HUES64 (cell line): ENCODE measurements around the gene PLOD2.

Experiments
- H3K27ac ChIP-seq: 2 replicates; pipeline ENCODE4 v1.7.0; 2013; ENCODE audit warnings: low read depth, low read length, inconsistent platforms
- H3K27me3 ChIP-seq: 2 replicates; pipeline ENCODE4 v1.6.1; 2013; ENCODE audit warnings: mild to moderate bottlenecking, low read length; ENCODE audit not compliant: insufficient read depth
- H3K36me3 ChIP-seq: 2 replicates; pipeline ENCODE4 v1.6.1; 2013; ENCODE audit warnings: mild to moderate bottlenecking, low read length; ENCODE audit not compliant: insufficient read depth
- H3K4me1 ChIP-seq: 2 replicates; pipeline ENCODE4 v1.6.1; 2013; ENCODE audit warnings: mild to moderate bottlenecking, low read length, moderate library complexity; ENCODE audit not compliant: insufficient read depth
- H3K4me3 ChIP-seq: 2 replicates; pipeline ENCODE4 v1.5.1; 2013; ENCODE audit warnings: mild to moderate bottlenecking, low read length, moderate library complexity
- H3K9ac ChIP-seq: 2 replicates; pipeline ENCODE4 v1.6.1; 2013; ENCODE audit warnings: mild to moderate bottlenecking, low read depth, low read length
- H3K9me3 ChIP-seq: 2 replicates; pipeline ENCODE4 v1.6.1; 2013; ENCODE audit warnings: low read depth, low read length; ENCODE audit not compliant: insufficient read depth
- WGBS: fragments of 150-250, 120-280 bp; methylation state at CpG from one replicate; pipeline ENCODE4 v1.1.7; 2013; ENCODE audit warnings: missing lambda C conversion rate; 5-methylcytosine and 5-hydroxymethylcytosine counted together

Gene PLOD2

DNA sequence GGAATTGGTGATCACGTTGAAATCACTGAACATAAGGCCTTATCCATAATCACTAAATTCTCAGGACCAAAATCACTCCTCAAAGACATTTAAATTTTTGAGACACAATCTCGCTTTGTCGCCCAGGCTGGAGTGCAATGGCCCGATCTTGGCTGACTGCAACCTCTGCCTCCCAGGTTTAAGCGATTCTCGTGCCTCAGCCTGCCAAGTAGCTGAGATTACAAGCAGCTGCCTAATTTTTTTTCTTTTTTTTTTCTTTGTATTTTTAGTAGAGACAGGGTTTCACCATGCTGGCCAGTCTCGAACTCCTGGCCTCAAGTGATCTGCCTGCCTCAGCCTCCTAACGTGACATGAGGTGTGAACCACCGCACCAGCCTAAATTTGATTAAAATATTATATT, 61.7 kb downstream of the PLOD2 start:
- 94% methylated on average over 8 of the region's 9 CpGs for WGBS
- peaks cover 21% of the 10 kb centered on the region for H3K4me1 ChIP-seq
- no peaks in the 10 kb centered on the region for H3K9me3 ChIP-seq
- no peak overlapping the region for H3K4me3 ChIP-seq
- H3K27me3 ChIP-seq: no peaks in the 10 kb centered on the region
- no peak overlapping the region for H3K9ac ChIP-seq
- H3K27ac ChIP-seq: no peak overlapping the region
- H3K36me3 ChIP-seq: no peaks in the 10 kb centered on the region; the same call in 1 of the 2 replicates

GRCh38 chr3:146093896-146094295, 67.1 kb downstream of the PLOD2 start:
- no peaks in the 10 kb centered on the region for H3K9me3 ChIP-seq
- H3K36me3 ChIP-seq: peaks cover 4% of the 10 kb centered on the region; the same call in 1 of the 2 replicates
- H3K4me3 ChIP-seq: no peak overlapping the region
- no peak overlapping the region for H3K9ac ChIP-seq
- no peak overlapping the region for H3K27ac ChIP-seq
- H3K4me1 ChIP-seq: no peaks in the 10 kb centered on the region
- 86% methylated on average over 2 of the region's 2 CpGs for WGBS
- no peaks in the 10 kb centered on the region for H3K27me3 ChIP-seq

DNA sequence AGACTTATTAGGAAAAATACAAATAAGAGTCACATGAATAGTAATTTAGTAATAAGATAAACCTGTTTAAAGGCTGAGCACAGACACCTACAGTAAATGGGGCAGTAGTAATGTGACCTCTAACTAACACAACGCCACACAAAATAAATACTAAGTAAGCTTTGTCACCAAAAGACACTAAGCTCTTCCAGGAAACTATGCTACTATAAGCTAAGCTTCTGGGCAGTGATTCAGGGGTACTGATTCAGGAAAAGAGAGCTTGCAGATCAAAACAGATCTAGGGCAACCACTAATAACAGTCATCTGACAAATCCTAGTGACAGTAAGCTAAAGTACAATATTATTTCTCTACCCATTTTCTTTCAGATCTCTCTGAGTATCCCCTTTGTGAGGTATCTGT, 68.8 kb downstream of the PLOD2 start:
- WGBS: 92% methylated on average over 1 of the region's 1 CpG
- Histone ChIP-seq H3K36me3 (peaks cover 4% of the 10 kb centered on the region; the same call in 1 of the 2 replicates), H3K9me3 (no peaks in the 10 kb centered on the region), H3K27me3 (no peaks in the 10 kb centered on the region), H3K27ac (no peak overlapping the region), H3K9ac (no peak overlapping the region), H3K4me3 (no peak overlapping the region), H3K4me1 (no peaks in the 10 kb centered on the region)

DNA sequence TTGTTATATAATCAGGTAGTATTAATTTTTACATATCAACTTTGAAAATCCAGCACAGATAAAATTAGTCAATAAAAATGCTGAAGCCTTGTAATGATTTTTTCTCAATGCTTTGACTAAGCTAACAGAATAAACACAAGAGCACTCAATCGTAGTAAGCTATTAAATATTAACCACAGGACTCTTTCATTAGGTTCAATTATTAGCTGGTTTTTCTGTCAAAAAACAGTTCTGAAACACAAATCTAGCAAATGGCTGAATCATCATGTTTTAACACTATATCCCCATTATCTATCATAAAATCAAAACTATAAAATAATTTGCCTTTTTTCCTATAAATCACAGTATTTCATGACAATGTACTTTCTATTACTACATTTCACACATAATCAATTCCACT, 69.6 kb downstream of the PLOD2 start:
- Histone ChIP-seq H3K4me1 (no peaks in the 10 kb centered on the region), H3K27me3 (no peaks in the 10 kb centered on the region), H3K4me3 (no peak overlapping the region), H3K36me3 (peaks cover 5% of the 10 kb centered on the region; the same call in 1 of the 2 replicates), H3K9ac (no peak overlapping the region), H3K9me3 (no peaks in the 10 kb centered on the region), H3K27ac (no peak overlapping the region)
- WGBS: 88% methylated on average over 1 of the region's 1 CpG

DNA sequence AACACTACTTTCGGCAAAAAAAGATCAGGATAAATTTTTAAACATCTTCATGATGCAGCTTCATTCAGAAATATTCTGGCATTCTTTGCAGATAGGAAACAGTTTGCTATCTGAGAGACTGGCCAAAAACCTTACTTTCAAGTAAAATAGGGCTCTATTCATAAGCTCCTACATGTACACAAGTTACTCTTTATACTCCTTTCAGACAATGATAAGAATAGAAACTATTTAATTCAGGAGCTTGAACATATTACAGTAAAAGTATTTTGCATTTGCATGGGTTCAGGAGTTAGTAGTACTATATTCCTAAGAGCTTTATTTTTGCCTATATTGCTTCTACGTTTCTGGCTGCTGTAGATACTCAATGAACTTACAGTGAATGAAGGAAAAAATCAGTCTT, 70.5 kb downstream of the PLOD2 start:
- no peak overlapping the region for H3K27ac ChIP-seq
- H3K27me3 ChIP-seq: no peaks in the 10 kb centered on the region
- no peaks in the 10 kb centered on the region for H3K9me3 ChIP-seq
- H3K36me3 ChIP-seq: peaks cover 7% of the 10 kb centered on the region; the same call in 1 of the 2 replicates
- H3K9ac ChIP-seq: no peak overlapping the region
- 99% methylated on average over 2 of the region's 2 CpGs for WGBS
- no peak overlapping the region for H3K4me3 ChIP-seq
- no peaks in the 10 kb centered on the region for H3K4me1 ChIP-seq

DNA sequence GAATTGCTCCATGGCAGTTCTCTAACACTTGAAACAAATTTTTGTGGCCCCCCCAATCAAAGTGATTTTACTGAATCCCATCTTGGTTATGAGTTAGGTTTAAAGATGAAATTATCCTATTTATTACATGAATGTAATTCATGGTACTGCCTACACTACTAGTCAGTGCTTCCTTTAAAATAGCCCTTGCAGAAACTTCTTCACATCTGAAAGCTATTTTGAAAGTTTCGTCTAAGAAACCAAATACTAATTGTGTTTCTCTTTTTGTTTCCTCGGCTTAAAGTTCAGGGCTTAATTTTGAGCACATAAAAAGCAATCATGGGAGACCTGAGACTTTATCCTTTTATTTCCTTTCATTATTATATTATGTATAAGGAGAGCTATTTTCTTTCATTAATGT, 72.1 kb downstream of the PLOD2 start:
- WGBS: 98% methylated on average over 2 of the region's 2 CpGs

GRCh38 chr3:146087116-146087515, 73.9 kb downstream of the PLOD2 start:
- Histone ChIP-seq H3K27ac (no peak overlapping the region), H3K27me3 (no peaks in the 10 kb centered on the region), H3K9me3 (no peaks in the 10 kb centered on the region), H3K36me3 (peaks cover 9% of the 10 kb centered on the region; the same call in 1 of the 2 replicates), H3K9ac (no peak overlapping the region), H3K4me3 (no peak overlapping the region), H3K4me1 (no peaks in the 10 kb centered on the region)
- WGBS: no CpG with 5 or more reads among the region's 1 CpG

More for the DNA sequence above, 72.1 kb downstream of the PLOD2 start:
- Histone ChIP-seq H3K27ac (no peak overlapping the region), H3K4me3 (no peak overlapping the region), H3K36me3 (peaks cover 9% of the 10 kb centered on the region; the same call in 1 of the 2 replicates), H3K9ac (no peak overlapping the region), H3K27me3 (no peaks in the 10 kb centered on the region), H3K4me1 (no peaks in the 10 kb centered on the region), H3K9me3 (no peaks in the 10 kb centered on the region)

DNA sequence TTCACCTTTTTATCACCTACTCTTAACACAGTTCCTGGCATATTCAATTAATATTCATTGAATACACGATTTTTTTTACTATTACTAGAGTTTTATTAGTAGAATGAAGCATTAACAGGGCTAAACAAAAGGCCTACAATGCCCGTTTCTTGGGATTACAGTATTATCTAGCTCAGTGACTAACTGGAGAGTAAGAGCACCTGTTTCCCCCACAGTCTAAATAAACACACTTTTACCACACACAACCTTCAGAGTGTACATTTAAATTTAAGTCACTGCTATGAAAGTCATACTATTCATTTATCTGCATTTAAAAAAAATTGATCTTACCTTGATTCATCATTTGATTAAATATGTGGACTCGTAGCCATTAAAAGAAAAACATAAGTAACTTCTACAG, 74.8 kb downstream of the PLOD2 start:
- 100% methylated on average over 2 of the region's 3 CpGs for WGBS
- Histone ChIP-seq H3K4me3 (no peak overlapping the region), H3K36me3 (peaks cover 7% of the 10 kb centered on the region; the same call in 1 of the 2 replicates), H3K4me1 (no peaks in the 10 kb centered on the region), H3K9ac (no peak overlapping the region), H3K9me3 (no peaks in the 10 kb centered on the region), H3K27ac (no peak overlapping the region), H3K27me3 (no peaks in the 10 kb centered on the region)

GRCh38 chr3:146085678-146086077, 75.3 kb downstream of the PLOD2 start:
- 96% methylated on average over 2 of the region's 2 CpGs for WGBS
- Histone ChIP-seq H3K4me3 (no peak overlapping the region), H3K36me3 (0 out of 2 replicates have a peak, but pooled peaks cover 5% of the 10 kb centered on the region), H3K27me3 (no peaks in the 10 kb centered on the region), H3K9me3 (no peaks in the 10 kb centered on the region), H3K27ac (no peak overlapping the region), H3K9ac (no peak overlapping the region), H3K4me1 (no peaks in the 10 kb centered on the region)

- H3K9ac ChIP-seq: no peak overlapping the region
- no peak overlapping the region for H3K27ac ChIP-seq
- peaks cover under 1% of the 10 kb centered on the region; the same call in 1 of the 2 replicates for H3K4me1 ChIP-seq
- no peaks in the 10 kb centered on the region for H3K27me3 ChIP-seq
- no peak overlapping the region for H3K4me3 ChIP-seq
- H3K9me3 ChIP-seq: no peaks in the 10 kb centered on the region
- H3K36me3 ChIP-seq: peaks cover 16% of the 10 kb centered on the region
- whole genome bisulfite sequencing: 94% methylated on average over 2 of the region's 2 CpGs
Observed at GRCh38 chr3:146080578-146080977, 80.4 kb downstream of the PLOD2 start.

- 100% methylated on average over 2 of the region's 2 CpGs for WGBS
- H3K4me3 ChIP-seq: no peak overlapping the region
- no peaks in the 10 kb centered on the region for H3K9me3 ChIP-seq
- H3K9ac ChIP-seq: no peak overlapping the region
- no peak overlapping the region for H3K27ac ChIP-seq
- no peaks in the 10 kb centered on the region for H3K27me3 ChIP-seq
- peaks cover 14% of the 10 kb centered on the region for H3K36me3 ChIP-seq
- H3K4me1 ChIP-seq: peaks cover 10% of the 10 kb centered on the region
Observed at GRCh38 chr3:146078031-146078430, 83.0 kb downstream of the PLOD2 start.

DNA sequence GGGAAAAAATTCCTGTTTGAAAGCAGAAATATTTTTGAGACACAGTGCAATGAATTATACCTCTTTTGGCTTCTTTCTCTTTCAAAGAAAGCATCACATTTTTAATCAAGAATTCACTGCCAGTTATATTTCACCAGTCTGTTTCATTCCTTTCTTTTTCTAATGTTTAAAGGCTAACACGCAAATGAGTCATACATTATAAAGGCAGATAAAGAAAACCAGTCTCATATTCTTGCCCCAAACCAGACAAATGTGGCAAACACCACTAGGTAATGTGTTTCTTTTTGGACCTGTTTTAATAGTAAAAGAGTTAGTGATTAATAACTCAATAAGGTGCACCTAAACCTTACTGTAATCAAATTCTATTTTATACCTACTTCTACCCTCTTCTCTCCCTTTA, 83.8 kb downstream of the PLOD2 start:
- peaks cover 11% of the 10 kb centered on the region for H3K4me1 ChIP-seq
- WGBS: 100% methylated on average over 1 of the region's 1 CpG
- H3K9me3 ChIP-seq: no peaks in the 10 kb centered on the region
- H3K36me3 ChIP-seq: peaks cover 16% of the 10 kb centered on the region
- H3K27me3 ChIP-seq: no peaks in the 10 kb centered on the region
- H3K9ac ChIP-seq: no peak overlapping the region
- H3K4me3 ChIP-seq: no peak overlapping the region
- H3K27ac ChIP-seq: no peak overlapping the region
